ENCODE data around the gene PMPCA. TPM values are rescaled to one million over a fixed set of nuclear protein-coding genes. Genes with fewer than 3 reads are reported as not detected.

PMPCA gene
- total and polyA plus RNA-seq, 2 donors (not counting 3 experiments of a cell fraction or from before 2014, with no cell fraction given), result 69.0 to 75.3 TPM

GRCh38 chr9:136370687-136371532, 39.5 kb upstream of the PMPCA start:
- intact Hi-C loops (cut with micrococcal nuclease) (no loop called here), dilution Hi-C loops (cut with MboI; ENCODE audit: extremely low pct_ligation_motif_present, low sequenced_read_pairs) (no loop called here)
- TF ChIP-seq CTCF (IDR thresholded peaks at IDR 0.05; ENCODE audit: extremely low read depth in 1 of 2, insufficient read depth in 1 of 2, low read depth in 1 of 2, low read length in 2 of 2) (no peak), MAX (IDR thresholded peaks at IDR 0.05; ENCODE audit: insufficient read depth, insufficient read length) (no peak), POLR2A (IDR thresholded peaks at IDR 0.05; ENCODE audit: low read depth, low read length) (no peak), MYC (IDR thresholded peaks at IDR 0.05; ENCODE audit: low read depth, low read length) (no peak), JUN (IDR thresholded peaks at IDR 0.05; ENCODE audit: borderline replicate concordance, insufficient read depth, insufficient read length, low read depth) (no peak), EZH2 (IDR thresholded peaks at IDR 0.05; ENCODE audit: borderline replicate concordance, low read depth, low read length, severe bottlenecking) (no peak), FOS (IDR thresholded peaks at IDR 0.05; ENCODE audit: borderline replicate concordance, insufficient read depth, low read length) (no peak), GATA2 (IDR thresholded peaks at IDR 0.05; ENCODE audit: insufficient read depth, insufficient read length, low read depth, low read length) (no peak), POLR2AphosphoS5 (IDR thresholded peaks at IDR 0.05; ENCODE audit: insufficient read depth, low read depth, low read length) (no peak)
- no peaks in the 10 kb centered on the region for H3K9me3 ChIP-seq (replicated peaks; ENCODE audit: control insufficient read depth, insufficient read depth, low read length)
- FAIRE-seq, result no peak
- no TSS peak for BruUV-seq (replicated peaks)
- H4K20me1 ChIP-seq (replicated peaks; ENCODE audit: control insufficient read depth, extremely low read depth, insufficient read depth, low read length), result no peaks in the 10 kb centered on the region
- H3K27me3 ChIP-seq (ENCODE audit: control insufficient read depth in 2 of 2, insufficient read depth in 2 of 2, low read length in 2 of 2), result no peaks in the 10 kb centered on the region
- ChIA-PET CTCF (interaction anchor here (0.8 to 1.1 kb wide), 2 partner anchors 9 to 58 kb away, joined by 4 read pairs; no protein-coding TSS in a partner anchor), POLR2A (no interaction called here)
- H3K79me2 ChIP-seq (ENCODE audit: control insufficient read depth, insufficient read depth, low read length), result no peaks in the 10 kb centered on the region
- H3K36me3 ChIP-seq (ENCODE audit: control insufficient read depth in 2 of 2, extremely low read depth in 1 of 2, insufficient read depth in 2 of 2, low read length in 2 of 2), result no peaks in the 10 kb centered on the region
- no peaks in the 10 kb centered on the region for H3K4me1 ChIP-seq (ENCODE audit: control insufficient read depth, extremely low read depth, insufficient read depth, low read length)
- no peak overlapping the region for H3K9ac ChIP-seq (replicated peaks; ENCODE audit: extremely low read depth, insufficient read depth, low read length)
- DNase-seq (ENCODE audit: low read depth, low spot score), result no peak
- H3K4me2 ChIP-seq (ENCODE audit: insufficient read depth, low read length), result no peak overlapping the region
- H2AFZ ChIP-seq (ENCODE audit: low read depth, low read length), result no peak overlapping the region
- no peaks in the 10 kb centered on the region for H3K9me1 ChIP-seq (replicated peaks; ENCODE audit: control insufficient read depth, extremely low read depth, insufficient read depth, low read length)
- no peak overlapping the region for H3K27ac ChIP-seq (ENCODE audit: insufficient read depth, low read depth, low read length)
- no peak overlapping the region for H3K4me3 ChIP-seq (replicated peaks in 1 of 3; ENCODE audit: insufficient read depth in 1 of 3, low read depth in 1 of 3, low read length in 3 of 3)

Data from endothelial cell of umbilical vein (primary cell).